HepG2 (cell line): Measurements from ENCODE around the gene OR1I1. TPM values are rescaled to one million over a fixed set of nuclear protein-coding genes. Genes with fewer than 3 reads are reported as not detected.
A peak's percentile ranks its signal among the peaks of the same experiment; 100 is the strongest.

Source experiments
- HBP1 ChIP-seq: IDR thresholded peaks from 2 replicates; pipeline ENCODE4 v1.6.1; 2016; ENCODE audit warnings: low read depth, control low read depth
- HNRNPH1 ChIP-seq: fragments of 200-400 bp; formaldehyde crosslinking; optimal IDR thresholded peaks from 2 replicates; pipeline ENCODE3; 2017; ENCODE audit warnings: mild to moderate bottlenecking, low read depth, low read length
- HNRNPK ChIP-seq: fragments of 200-400 bp; formaldehyde crosslinking; IDR thresholded peaks from 2 replicates; pipeline ENCODE4 v1.6.1; 2018; ENCODE audit warnings: low read length, low read depth, moderate library complexity, mild to moderate bottlenecking; ENCODE audit not compliant: poor library complexity, severe bottlenecking
- MEIS2 ChIP-seq: sonication (generic); formaldehyde crosslinking; IDR thresholded peaks from 2 replicates; pipeline ENCODE4 v1.9.0; 2021; ENCODE audit warnings: mild to moderate bottlenecking, missing genetic modification reagents
- UBTF ChIP-seq: sonication (generic); formaldehyde crosslinking; IDR thresholded peaks from 2 replicates; pipeline ENCODE4 v1.4.0; 2020; ENCODE audit warnings: mild to moderate bottlenecking, missing genetic modification reagents
- ZNF136 ChIP-seq: sonication (generic); formaldehyde crosslinking; IDR thresholded peaks from 2 replicates; pipeline ENCODE4 v1.8.1; 2022; ENCODE audit warnings: low read depth, mild to moderate bottlenecking, moderate library complexity, missing genetic modification reagents
- ZNF362 ChIP-seq: sonication (generic); formaldehyde crosslinking; IDR thresholded peaks from 2 replicates; pipeline ENCODE4 v1.4.0; 2020; ENCODE audit warnings: missing genetic modification reagents, mild to moderate bottlenecking, borderline replicate concordance
- ZNF609 ChIP-seq: sonication (generic); formaldehyde crosslinking; IDR thresholded peaks from 2 replicates; pipeline ENCODE4 v1.4.0; 2020; ENCODE audit warnings: mild to moderate bottlenecking, missing genetic modification reagents, borderline replicate concordance
- ZSCAN20 ChIP-seq: sonication (generic); formaldehyde crosslinking; IDR thresholded peaks from 2 replicates; pipeline ENCODE4 v1.4.0; 2020; ENCODE audit warnings: missing genetic modification reagents, mild to moderate bottlenecking, borderline replicate concordance
- polyA plus RNA-seq, 8 experiments: library from polyadenylated mRNA; depleted of rRNA in 3 of 8; stranded (reverse) in 7 of 8; unstranded in 1 of 8; fragments of >200 nt; fragmentation: Illumina TruSeq in 4 of 8; extraction: Trizol in 4 of 8; gene quantifications; 2 replicates each; pipeline versions ENCODE4 v1.2.1 to v1.2.3, GENCODE V29; 2011 to 2016; ENCODE audit warnings: low read depth in 4 of 8, missing spikeins in 1 of 8, mixed read lengths in 1 of 8; ENCODE audit not compliant: insufficient read depth in 1 of 8
- total RNA-seq, 5 experiments: library from RNA; depleted of rRNA; stranded (reverse); fragments of >200 nt; fragmentation: Illumina TruSeq; extraction: Trizol; gene quantifications; 2 replicates each; pipeline ENCODE4 v1.2.3, GENCODE V29; 2016; ENCODE audit warnings: low read depth in 1 of 5

OR1I1 gene
- total and polyA plus RNA-seq, 2 of the 13 experiments (the other 11 are each of a cell fraction or from before 2014, with no cell fraction given) = not detected

GRCh38 chr19:15107061-15108010, 25.3 kb downstream of the OR1I1 start, which contains the start of gene SYDE1 (continued):
- TF ChIP-seq ZNF609 (CRISPR knock-in tag) = no peak
- 0 out of 2 replicates have a peak, but pooled peaks have one; percentile 30 for TF ChIP-seq MEIS2 (CRISPR knock-in tag)
- TF ChIP-seq HNRNPH1 = no peak
- TF ChIP-seq HBP1 (CRISPR knock-in tag) = no peak
- no peak for TF ChIP-seq ZSCAN20 (CRISPR knock-in tag)
- 0 out of 2 replicates have a peak, but pooled peaks have one; percentile 29 for TF ChIP-seq UBTF
- TF ChIP-seq HNRNPK = peak; percentile 87
- no peak for TF ChIP-seq ZNF136
- peak; percentile 97 for TF ChIP-seq ZNF362 (CRISPR knock-in tag)
- TF ChIP-seq, all 625 proteins: peak for 39
